ENCODE measurements around the gene KIF19. TPM values are rescaled to one million over a fixed set of nuclear protein-coding genes. Genes with fewer than 3 reads are reported as not detected.

The KIF19 gene
- total RNA-seq, 4 donors from 2014 or later, result 77.4 to 211 (median 117) TPM

Other genes starting within 250 kb of the KIF19 start
- 100 to 1,000 TPM; 284 to 366 (median 363) TPM for gene RPL38, start 122.5 kb upstream of the KIF19 start, total RNA-seq
- 10 to 100 TPM; 22.6 to 37.2 (median 26.4) TPM for gene TTYH2, start 112.7 kb upstream of the KIF19 start, total RNA-seq
- gene DNAI2, start 52.0 kb upstream of the KIF19 start, total RNA-seq, result under 1 TPM in 1 of 4 donors, not detected in 3; 0.60 TPM
- gene BTBD17, start 35.6 kb downstream of the KIF19 start, total RNA-seq, result not detected
- 1 to 10 TPM in 1 of 4 donors, under 1 TPM in 1, not detected in 2; 0.59 to 2.8 TPM for gene GPR142, start 41.3 kb downstream of the KIF19 start, total RNA-seq
- gene GPRC5C, start 105.9 kb downstream of the KIF19 start, total RNA-seq, result 10 to 100 TPM; 41.6 to 96.4 (median 55.1) TPM
- gene CD300A, start 140.4 kb downstream of the KIF19 start, total RNA-seq, result 10 to 100 TPM in 2 of 4 donors, 1 to 10 TPM in 2; 6.8 to 12.6 (median 9.8) TPM
- gene CD300LB, start 205.2 kb downstream of the KIF19 start, total RNA-seq, result under 1 TPM in 2 of 4 donors, not detected in 2; 0.21 to 0.44 TPM
- gene CD300C, start 219.9 kb downstream of the KIF19 start, total RNA-seq, result 1 to 10 TPM in 2 of 4 donors, under 1 TPM in 1, not detected in 1; 0.59 to 1.8 (median 1.7) TPM
- not detected for gene CD300H, start 241.3 kb downstream of the KIF19 start, total RNA-seq